Measurements from ENCODE around the gene VENTX. TPM values are rescaled to one million over a fixed set of nuclear protein-coding genes. Genes with fewer than 3 reads are reported as not detected.

VENTX gene, protein sequence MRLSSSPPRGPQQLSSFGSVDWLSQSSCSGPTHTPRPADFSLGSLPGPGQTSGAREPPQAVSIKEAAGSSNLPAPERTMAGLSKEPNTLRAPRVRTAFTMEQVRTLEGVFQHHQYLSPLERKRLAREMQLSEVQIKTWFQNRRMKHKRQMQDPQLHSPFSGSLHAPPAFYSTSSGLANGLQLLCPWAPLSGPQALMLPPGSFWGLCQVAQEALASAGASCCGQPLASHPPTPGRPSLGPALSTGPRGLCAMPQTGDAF
- total RNA-seq = not detected

DNA sequence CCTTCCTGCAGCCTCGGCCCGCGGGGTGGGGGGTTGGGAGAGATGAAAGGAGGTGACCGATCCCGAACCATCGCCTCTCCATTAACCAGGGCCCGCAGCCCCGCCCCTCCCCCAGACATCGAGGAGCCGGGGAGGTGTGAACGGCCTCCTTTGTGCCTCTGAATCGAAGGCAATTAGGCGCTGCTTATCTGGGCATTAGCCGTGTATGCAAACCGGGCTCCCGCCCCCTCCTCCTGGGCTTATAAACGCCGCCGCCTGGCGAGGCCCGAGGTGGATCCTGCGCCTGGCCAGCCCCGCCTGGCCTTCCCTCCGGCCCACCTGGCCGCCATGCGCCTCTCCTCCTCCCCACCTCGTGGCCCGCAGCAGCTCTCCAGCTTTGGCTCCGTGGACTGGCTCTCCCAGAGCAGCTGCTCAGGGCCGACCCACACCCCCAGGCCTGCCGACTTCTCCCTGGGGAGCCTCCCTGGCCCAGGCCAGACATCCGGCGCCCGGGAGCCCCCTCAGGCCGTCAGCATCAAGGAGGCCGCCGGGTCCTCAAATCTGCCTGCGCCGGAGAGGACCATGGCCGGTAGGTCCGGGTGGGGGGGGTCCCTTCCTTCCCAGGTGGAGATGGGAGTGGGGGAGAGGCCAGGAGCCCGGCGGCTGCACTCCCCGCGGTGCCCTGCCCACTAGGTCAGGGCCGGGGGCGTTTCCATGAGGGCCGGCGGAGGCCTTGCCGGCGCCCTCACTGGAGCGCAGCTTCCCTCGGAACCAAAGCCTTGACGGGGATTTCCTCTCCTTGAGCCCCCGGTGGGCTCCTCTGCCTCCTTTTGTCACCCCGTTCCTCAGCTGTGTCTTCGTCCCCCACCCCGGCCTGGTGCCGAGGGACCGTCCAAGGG lies at the start of gene VENTX:
Gene VENTX (plus strand): TSS at position 268 of the 878 bp plus-strand sequence. CDS start 60 bp downstream, at position 328.
- no peak for DNase-seq

GRCh38 chr10:133187906-133188681 lies 49.6 kb upstream of the VENTX start:
- DNase-seq = no peak

DNA sequence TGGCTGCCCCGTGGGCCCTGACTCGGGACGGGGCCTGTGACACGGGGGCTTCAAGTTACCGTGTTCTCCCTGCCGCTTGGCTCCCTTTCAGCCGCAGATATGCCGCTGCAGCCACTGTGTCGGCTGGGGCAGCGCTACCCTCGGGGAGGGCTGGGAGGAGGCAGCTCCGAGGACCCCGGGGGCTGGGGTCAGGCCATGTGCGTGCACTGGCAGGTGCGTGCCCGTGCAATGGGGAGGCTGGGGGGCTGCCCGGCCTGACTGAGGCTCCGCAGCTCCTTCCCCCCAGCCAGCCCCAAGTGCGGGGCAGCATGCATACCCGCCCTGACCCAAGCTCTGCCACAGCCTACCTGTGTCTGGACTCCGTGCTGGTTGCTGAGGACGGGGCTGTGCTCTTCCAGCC lies 48.4 kb upstream of the VENTX start:
- DNase-seq = no peak

DNA sequence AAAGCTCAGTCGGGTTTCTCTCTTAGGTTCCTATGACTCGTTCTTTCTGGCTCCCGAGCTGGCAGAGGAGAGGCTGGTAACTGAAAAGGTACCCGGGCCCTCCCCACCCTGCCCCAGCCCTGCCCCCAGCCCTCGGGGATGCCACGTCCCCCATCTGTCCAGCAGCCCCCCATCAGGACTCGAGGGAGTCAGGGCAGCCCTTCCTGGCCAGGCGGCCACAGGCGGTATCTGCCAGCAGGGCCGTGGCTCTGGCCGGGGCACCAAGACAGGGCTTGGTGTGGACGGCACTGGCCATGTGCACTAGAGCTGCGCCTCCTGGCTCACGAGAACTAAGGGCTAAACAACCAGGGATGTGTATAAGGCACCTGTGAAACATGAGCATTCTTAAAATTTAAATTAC lies 47.9 kb upstream of the VENTX start:
- no peak for DNase-seq

DNA sequence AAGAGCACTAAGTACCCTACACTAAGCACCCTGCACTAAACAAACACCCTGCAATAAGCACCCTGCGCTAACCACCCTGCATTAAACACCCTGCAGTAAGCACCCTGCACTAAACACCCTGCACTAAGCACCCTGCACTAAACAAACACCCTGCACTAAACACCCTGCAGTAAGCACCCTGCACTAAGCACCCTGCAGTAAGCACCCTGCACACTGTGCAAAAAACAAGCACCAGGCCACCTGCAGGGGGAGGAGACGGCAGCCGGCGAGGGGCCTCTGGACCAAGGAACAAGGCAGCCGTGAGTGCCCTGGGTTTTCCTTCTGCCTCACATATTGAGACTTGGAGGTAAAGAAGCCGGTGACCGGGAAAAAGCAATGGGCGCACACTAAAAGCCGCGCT lies 47.4 kb upstream of the VENTX start:
- no peak for DNase-seq

- DNase-seq = no peak
Measured at GRCh38 chr10:133191651-133192050, 46.0 kb upstream of the VENTX start.

DNA sequence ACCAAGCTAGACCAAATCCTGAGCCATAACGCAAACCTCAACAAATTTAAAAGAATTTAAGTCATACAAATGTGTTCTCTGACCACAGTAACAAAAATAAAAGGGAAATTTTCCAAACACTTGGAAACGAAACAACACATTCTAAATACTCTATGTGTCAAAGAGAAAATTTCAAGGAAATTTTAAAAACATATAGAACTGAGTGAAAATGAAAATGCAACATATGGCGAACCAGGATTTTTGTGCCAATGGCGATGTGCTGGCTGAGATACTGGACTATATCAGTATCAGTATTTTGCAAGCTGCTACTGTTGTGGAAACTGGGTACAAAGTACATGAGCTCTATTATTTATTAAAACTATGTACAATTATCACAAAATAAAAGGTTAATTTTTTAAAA lies 43.5 kb upstream of the VENTX start:
- no peak for DNase-seq

DNA sequence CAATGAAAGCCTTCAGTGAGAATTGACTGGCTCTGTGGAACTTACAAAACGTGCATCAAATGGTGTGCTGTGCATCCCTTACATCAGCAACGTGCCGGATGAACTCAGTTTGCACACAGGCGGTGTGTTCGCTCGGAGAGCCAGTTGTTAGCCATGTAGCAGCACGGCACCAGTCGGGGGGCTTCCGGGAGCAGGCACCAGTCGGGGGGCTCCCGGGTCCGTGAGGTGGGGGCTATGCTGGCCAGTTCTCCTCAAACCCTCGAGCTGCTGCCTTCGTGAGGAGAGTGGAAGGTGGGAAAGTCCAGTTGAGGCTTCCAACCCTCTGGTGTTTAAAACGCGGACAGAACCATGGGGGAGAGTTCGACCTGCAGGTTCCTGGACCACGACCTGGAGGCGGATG lies 42.6 kb upstream of the VENTX start:
- no peak for DNase-seq

DNA sequence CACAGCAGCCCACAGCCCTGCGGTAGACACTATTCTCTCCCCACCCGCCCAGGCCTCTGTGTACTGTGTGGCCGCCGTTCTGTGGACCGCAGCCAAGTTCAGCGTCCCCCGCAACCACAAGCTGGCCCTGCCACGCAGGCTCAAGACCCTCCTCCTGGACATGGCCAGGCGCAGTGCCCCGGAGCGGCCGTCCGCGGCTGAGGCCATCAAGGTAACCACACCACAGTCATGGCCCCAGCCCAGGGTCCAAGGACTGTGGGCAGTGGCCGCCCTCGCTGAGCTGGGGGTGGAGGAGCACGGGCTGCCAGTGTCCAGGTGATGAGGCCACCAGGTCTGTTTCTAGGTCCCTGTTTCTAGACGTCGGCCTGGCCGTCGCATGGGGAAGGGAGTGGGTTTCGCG lies 42.0 kb upstream of the VENTX start:
- no peak for DNase-seq

DNA sequence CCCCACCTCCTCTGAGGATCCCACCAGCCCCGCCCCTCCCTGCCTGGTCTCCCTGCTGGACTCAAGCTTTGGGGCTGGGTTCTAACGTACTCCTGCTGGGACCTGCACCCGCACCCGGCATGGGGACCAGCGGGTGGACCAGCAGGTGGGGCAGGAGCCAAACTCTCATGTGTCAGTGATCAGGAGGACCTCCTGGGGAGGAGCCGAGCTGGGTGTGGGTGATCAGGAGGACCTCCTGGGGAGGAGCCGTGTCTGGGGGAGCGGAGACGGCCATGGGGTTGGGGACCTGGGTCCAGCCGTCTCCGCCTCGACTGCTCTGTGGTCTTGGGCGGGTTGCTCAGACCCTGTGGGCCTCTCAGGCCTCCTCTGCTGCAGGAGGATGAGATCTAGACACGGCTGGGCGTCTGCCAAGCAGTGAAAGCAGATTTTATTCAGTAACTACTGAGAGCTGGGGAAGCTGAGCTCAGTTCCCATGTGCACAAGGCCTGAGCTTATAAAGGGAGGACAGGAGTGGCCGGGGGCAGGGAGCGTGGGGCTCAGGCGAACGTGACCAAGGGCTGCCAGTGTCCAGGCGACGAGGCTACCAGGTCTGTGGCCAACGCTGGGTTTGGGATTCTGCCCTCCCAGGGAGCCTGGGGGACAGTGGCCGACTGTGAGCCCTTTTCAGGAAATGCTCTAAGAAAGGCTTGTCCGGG lies 41.3 kb upstream of the VENTX start:
- peak; percentile 56 for DNase-seq

DNA sequence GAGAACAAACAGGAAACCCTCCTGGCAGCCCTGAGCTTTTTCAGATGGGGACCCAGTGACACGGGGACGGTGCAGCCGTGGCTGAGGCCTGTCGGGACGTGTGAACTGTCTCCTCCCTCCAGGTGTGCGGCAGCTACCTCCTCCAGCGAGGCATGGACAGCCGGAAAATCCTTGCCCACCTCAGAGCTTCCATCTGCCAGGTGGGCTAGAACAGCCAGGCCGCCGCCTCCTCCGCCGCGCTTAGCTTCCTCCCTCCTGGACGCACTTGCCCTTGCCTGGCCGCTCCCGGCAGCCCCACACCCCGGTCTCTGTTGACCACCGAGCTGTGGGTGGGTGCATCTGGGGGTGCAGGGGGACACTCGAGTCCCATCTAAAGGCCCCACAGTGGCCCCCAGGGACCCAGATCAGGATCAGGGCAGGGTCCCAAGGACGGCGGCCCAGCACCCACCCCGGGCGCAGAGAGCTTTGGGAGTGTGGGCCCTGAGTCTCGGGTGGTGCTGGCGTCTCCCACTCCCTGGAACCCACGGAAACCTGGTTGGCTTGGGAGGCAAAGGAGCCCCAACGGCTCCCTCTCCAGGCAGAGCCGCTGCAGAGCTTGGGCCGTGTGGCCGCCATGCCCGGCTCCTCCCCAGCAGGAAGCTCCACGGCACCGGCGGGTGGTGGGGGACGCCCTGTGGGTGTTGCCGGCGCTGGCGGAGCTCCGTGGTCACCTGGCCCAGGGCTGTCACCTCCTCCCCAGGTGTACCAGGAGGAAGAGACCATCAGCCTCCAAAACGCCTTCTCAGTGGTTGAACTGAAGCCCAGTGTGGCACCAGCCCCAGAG lies 40.5 kb upstream of the VENTX start:
- DNase-seq = no peak

- DNase-seq = no peak
Measured at GRCh38 chr10:133197786-133198185, 39.9 kb upstream of the VENTX start.

- no peak for DNase-seq
Measured at GRCh38 chr10:133198206-133198605, 39.4 kb upstream of the VENTX start.

- DNase-seq = no peak
Measured at GRCh38 chr10:133198621-133199487, 38.8 kb upstream of the VENTX start.

DNA sequence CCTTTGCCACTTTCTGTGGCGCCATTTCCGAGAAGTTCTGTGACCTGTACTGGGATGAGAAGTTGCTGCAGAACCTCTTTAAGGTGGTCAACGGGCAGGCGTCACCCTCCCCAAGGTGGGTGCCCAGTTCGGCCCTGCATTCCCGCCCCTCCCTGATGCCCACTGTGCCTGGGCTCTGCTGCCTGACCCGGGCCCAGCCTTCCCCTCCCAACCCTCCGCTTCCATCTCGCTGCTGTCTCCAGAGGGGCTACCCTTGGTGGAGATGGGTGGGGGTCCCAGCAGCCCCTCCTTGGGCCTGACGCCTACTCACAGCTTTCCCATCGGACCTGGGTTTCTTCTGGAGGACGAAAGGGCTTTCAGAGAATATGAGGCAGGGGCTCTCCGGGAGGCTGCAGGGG lies 38.2 kb upstream of the VENTX start:
- DNase-seq = no peak

GRCh38 chr10:133199992-133200611 lies 37.6 kb upstream of the VENTX start:
- no peak for DNase-seq

DNA sequence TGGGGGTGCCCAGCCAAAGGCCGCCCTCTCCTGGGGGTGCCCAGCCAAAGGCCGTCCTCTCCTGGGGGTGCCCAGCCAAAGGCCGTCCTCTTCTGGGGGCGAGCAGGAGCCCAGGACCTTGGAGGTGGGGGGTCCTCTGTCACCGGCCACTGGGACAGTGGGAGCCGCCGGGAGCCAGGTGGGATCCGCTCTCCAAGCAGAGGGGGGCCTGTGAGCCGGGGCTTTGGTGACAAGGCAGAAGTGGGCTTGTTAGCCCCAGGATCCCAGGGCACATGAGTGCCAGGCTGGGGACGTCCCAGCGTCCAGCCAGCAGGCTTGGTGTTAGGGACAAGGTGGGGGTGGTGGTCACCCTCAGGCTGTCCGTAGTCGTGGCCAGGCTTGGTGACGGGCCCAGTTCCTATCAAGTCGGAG lies 37.0 kb upstream of the VENTX start:
- no peak for DNase-seq

GRCh38 chr10:133201151-133201947 lies 36.3 kb upstream of the VENTX start:
- no peak for DNase-seq
